Measurements from ENCODE around the gene PWP2.

PWP2 gene

DNA sequence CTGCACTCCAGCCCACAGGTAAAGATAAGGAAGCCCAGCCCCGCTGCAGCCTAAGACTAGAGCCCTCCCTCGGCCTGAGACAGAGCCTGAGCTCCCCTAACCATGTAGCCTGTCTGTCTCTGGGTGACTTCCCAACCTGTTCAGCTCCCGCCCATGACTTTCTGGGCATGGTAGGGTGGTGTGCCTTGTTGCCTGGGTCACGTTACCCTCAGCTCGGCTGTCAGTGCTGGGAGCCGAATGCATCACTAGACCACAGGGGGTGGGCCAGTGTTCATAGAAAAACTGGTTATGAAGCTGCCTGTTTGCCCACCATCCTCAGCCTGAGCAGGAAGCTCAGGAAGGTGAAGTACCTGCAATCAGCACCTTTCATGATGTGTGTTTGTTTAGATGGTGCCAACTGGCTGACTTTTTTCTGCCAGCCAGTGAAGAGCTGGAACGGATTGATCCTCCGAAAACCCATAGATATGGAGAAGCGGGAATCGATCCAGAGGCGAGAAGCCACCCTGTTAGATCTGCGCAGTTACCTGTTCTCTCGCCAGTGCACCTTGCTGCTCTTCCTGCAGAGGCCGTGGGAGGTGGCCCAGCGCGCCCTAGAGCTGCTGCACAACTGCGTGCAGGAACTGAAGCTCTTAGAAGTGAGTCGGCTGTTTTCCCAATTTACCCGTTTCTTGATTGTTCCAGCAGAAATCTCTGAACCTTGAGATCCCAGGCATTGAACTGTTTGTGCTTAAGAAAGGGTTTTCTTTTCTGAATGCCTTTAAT lies 43.9 kb upstream of the PWP2 start:
- TF ChIP-seq, protein P1, sequence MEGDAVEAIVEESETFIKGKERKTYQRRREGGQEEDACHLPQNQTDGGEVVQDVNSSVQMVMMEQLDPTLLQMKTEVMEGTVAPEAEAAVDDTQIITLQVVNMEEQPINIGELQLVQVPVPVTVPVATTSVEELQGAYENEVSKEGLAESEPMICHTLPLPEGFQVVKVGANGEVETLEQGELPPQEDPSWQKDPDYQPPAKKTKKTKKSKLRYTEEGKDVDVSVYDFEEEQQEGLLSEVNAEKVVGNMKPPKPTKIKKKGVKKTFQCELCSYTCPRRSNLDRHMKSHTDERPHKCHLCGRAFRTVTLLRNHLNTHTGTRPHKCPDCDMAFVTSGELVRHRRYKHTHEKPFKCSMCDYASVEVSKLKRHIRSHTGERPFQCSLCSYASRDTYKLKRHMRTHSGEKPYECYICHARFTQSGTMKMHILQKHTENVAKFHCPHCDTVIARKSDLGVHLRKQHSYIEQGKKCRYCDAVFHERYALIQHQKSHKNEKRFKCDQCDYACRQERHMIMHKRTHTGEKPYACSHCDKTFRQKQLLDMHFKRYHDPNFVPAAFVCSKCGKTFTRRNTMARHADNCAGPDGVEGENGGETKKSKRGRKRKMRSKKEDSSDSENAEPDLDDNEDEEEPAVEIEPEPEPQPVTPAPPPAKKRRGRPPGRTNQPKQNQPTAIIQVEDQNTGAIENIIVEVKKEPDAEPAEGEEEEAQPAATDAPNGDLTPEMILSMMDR (IDR thresholded peaks at IDR 0.05; ENCODE audit: insufficient read depth, low read length, missing control alignments), result no peak
- ChIA-PET POLR2A (no interaction called here), CTCF (interaction anchor here (1.1 to 1.3 kb wide), 2 partner anchors 9 to 88 kb away, joined by 3 read pairs; no protein-coding TSS in a partner anchor)
- no peak overlapping the region for H3K4me3 ChIP-seq (ENCODE audit: low read depth, low read length)
- no peak for DNase-seq (ENCODE audit: low read depth, low spot score)

DNA sequence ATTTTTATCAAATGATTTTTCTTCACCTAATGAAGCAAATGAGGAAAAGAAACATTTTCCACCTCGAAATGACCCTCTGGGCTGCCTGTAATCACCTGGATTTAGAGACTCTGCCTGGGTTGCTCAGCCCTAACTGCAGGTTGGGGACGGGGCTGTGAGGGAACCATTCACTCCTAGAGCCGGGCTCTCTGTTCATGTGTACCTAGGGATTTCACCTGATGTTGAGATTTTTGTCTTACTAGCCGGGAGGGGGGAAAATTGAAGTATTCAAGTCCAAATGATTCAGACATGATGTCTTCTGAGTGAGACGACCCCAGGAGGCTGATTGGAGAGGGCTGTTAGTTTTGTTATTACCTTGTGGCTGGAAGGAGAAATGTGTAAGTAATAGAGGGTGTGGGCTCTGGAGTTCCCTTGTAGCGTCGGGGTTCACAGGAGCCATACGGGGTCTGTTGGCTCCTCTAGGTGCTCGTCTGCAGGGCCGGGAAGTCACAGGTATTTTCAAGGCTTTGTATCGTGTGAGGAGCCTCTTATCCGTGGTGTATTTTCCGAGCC lies 42.3 kb upstream of the PWP2 start:
- ChIA-PET CTCF (no interaction called here), POLR2A (no interaction called here)
- no peak for DNase-seq (ENCODE audit: low read depth, low spot score)
- no peak overlapping the region for H3K4me3 ChIP-seq (ENCODE audit: low read depth, low read length)
- TF ChIP-seq, protein P1 (IDR thresholded peaks at IDR 0.05; ENCODE audit: insufficient read depth, low read length, missing control alignments), result no peak

DNA sequence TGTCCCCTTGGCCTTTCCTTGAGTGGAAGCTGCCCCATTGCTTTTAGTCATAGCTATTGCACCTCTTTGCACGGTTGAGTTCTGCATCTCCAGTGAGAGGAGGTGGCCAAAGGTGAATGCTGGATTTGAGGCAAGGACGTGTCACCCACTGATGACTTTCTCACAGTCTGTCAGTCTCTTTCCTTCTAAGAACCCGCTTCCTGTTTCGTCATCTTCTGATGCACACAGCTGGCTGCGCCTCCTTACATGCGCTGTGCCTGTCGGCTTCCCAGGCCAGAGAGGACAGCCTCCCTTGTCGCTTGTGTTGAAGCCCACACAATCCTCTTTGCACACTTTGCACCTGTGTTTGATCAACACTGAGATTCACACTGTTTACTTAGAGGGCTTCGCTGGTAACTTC lies 41.8 kb upstream of the PWP2 start:
- ChIA-PET CTCF (no interaction called here), POLR2A (no interaction called here)
- TF ChIP-seq, protein P1 (IDR thresholded peaks at IDR 0.05; ENCODE audit: insufficient read depth, low read length, missing control alignments), result no peak
- DNase-seq (ENCODE audit: low read depth, low spot score), result no peak
- H3K4me3 ChIP-seq (ENCODE audit: low read depth, low read length), result no peak overlapping the region

DNA sequence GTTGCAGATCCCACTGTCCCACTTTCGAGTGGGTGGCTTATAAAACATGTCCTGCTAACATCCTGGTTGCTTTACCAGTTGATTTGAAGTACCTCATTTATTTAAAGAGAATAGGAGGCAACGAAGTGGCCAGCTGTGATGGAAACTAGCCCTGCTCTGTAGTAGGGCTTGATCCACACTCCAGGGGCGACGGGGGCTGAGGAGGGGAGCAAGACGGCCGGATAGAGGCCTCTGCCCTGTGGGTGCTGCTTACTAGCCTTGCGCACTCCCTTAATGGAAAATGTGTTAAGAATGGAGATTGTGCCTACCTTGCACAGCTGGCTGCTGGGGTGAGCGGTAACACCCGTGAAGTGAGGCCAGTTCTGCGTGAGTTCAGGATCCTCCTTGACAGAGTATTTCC lies 41.1 kb upstream of the PWP2 start:
- CTCF ChIA-PET, result no interaction called here
- POLR2A ChIA-PET, result no interaction called here
- no peak overlapping the region for H3K4me3 ChIP-seq (ENCODE audit: low read depth, low read length)
- TF ChIP-seq, protein P1 (IDR thresholded peaks at IDR 0.05; ENCODE audit: insufficient read depth, low read length, missing control alignments), result no peak
- no peak for DNase-seq (ENCODE audit: low read depth, low spot score)

DNA sequence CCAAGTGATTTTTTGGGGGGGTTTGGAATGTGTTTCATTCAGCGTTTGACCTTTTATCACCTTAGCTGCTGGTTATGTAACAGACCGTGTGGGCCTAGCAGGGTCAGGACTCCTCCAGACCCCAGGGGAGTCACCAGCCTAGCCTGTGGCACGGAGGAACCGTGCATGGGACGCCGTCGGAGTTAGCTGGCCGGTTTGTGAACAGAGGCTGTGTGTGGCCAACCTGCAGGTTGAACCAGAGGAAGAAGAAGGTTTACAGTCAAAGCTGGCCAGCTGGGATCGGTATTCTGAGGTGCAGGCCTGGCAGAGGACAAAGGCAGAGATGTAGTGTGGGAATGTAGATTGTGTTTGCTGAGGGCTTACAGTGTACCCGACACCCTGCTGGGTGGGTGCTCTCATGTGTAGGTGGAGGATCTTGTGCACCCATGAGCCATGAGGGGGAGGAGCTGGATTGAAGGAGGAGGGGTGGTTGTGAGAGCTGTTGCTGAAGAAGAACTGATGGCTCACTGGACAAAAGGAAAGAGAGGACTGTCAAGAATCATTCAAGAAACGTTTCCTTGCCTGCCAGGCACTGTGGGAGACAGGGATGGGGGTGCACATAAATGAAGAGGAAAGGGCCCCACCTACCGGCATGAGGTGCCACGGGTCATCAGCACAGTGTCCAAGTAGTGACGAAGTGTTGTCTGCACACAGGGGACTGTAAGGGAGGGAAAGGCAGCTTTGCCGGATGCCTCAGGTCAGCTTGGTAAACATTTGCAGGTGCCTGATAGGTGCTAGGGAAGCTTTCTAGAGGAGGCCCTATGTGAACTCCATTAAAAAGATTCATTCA lies 40.0 kb upstream of the PWP2 start:
- TF ChIP-seq, protein P1 (IDR thresholded peaks at IDR 0.05; ENCODE audit: insufficient read depth, low read length, missing control alignments), result no peak
- POLR2A ChIA-PET, result no interaction called here
- CTCF ChIA-PET, result interaction anchor here (1.2 kb wide), 1 partner anchor 29 kb away, joined by 3 read pairs; no protein-coding TSS in a partner anchor
- H3K4me3 ChIP-seq (ENCODE audit: low read depth, low read length), result no peak overlapping the region
- no peak for DNase-seq (ENCODE audit: low read depth, low spot score)

DNA sequence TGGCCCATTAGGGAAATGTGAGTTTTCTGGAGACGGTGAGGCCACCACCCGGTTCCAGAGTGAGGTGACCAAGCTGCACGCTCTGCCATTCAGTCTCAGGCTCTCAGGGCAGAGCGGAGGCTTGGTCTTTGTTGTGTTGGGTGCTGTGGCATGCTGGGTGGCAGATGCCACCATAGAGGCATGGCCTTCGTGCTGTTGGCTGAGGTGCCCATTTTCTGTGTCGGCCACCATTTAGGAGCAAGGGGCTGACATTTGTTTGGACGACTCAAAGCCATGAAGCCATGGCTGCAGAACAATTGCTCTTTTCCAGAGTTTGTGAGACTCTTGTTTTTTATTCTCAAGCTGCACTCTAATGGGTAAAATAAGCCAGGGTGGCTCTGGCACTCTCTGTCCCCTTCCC lies 36.8 kb upstream of the PWP2 start:
- TF ChIP-seq, protein P1 (IDR thresholded peaks at IDR 0.05; ENCODE audit: insufficient read depth, low read length, missing control alignments), result no peak
- ChIA-PET CTCF (no interaction called here), POLR2A (no interaction called here)
- H3K4me3 ChIP-seq (ENCODE audit: low read depth, low read length), result no peak overlapping the region
- no peak for DNase-seq (ENCODE audit: low read depth, low spot score)

All from AG04449 (cell line).